ENCODE results near the gene PRR23E.

The PRR23E gene

GRCh38 chr3:127184870-127185216 lies 8.1 kb upstream of the PRR23E start:
- TF ChIP-seq GATA3 (IDR thresholded peaks at IDR 0.05; ENCODE audit: low read depth, low read length) (no peak), GATA2 (IDR thresholded peaks at IDR 0.05; ENCODE audit: low read depth, low read length) (no peak)

- TF ChIP-seq GATA2 (IDR thresholded peaks at IDR 0.05; ENCODE audit: low read depth, low read length) (no peak), GATA3 (IDR thresholded peaks at IDR 0.05; ENCODE audit: low read depth, low read length) (no peak)
Measured at GRCh38 chr3:127185268-127185667, 7.7 kb upstream of the PRR23E start.

- TF ChIP-seq GATA3 (IDR thresholded peaks at IDR 0.05; ENCODE audit: low read depth, low read length) = no peak
- TF ChIP-seq GATA2 (IDR thresholded peaks at IDR 0.05; ENCODE audit: low read depth, low read length) = no peak
Measured at GRCh38 chr3:127185962-127186674, 6.8 kb upstream of the PRR23E start.

GRCh38 chr3:127187316-127187715 lies 5.6 kb upstream of the PRR23E start:
- no peak for TF ChIP-seq GATA3 (IDR thresholded peaks at IDR 0.05; ENCODE audit: low read depth, low read length)
- TF ChIP-seq GATA2 (IDR thresholded peaks at IDR 0.05; ENCODE audit: low read depth, low read length) = no peak

DNA sequence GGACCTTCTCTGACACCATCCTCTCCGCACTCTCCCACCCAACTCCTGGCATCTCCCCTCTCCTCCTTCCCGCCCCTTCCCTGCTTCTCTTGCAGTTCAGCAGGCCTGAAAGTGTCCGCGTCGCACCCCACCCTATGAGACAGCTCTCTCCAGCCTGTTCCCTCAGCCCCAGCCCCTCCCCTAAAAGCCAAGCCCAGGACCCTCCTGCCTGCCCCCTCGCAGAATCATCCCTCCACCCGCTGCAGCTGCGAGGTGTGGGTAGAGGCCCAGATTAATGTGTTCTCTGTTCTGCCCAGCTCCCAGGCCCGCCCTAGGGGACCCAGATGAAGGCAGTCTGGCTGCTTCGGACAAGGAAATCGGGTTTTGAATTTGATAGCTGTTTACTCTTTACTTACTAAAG lies 410 bp downstream of the PRR23E start:
- TF ChIP-seq GATA3 (IDR thresholded peaks at IDR 0.05; ENCODE audit: low read depth, low read length) (no peak), GATA2 (IDR thresholded peaks at IDR 0.05; ENCODE audit: low read depth, low read length) (no peak)

DNA sequence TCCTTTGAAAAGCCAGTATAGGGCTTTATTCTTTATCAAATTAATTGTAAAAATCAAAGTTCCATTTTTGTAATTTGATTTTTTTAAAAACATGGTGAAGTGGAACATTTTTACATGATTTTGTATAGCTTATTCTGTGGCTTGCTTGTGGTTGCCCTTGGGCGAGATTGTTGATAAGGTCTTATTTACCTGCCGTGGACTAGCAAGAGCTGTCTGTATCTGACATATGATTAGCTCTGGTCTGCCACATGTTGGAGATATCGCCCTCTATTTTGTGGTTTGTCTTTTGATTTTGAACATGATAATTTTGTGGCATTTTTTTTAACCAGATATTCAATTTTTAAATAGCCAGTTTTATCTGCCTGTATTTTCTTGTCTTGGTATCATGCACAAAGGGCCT lies 844 bp downstream of the PRR23E start:
- TF ChIP-seq GATA2 (IDR thresholded peaks at IDR 0.05; ENCODE audit: low read depth, low read length) (peak; percentile 78), GATA3 (IDR thresholded peaks at IDR 0.05; ENCODE audit: low read depth, low read length) (peak; percentile 65; the same call in 1 of the 2 replicates)

DNA sequence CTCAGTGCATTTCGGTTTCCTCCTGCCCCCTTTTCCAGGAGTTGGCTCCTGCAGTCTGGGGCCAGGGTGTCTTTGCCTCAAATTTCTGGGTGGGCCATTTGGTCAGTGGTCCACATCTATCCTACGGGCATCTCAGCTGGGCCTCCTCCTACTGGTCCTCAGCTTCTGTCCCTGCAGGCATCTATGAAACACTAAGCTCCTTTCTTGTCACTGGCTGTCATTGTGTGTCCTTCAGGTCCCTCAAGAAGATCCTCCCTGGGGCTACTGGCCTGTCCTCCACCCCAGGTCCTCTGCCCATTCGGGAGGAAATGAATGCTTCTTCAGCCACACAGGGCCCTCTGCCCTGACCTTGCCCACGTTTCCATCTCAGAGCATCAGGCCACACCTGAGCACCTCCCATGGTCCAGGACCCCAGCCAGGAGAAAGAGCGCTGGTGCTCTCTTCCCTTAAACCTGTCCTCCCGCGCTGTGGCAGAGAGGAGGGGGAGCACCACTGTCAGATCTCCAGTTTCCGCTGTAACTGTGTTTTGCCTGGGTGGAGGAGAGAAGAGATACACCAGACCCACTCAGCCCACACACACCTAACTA lies 1.8 kb downstream of the PRR23E start:
- TF ChIP-seq GATA2 (IDR thresholded peaks at IDR 0.05; ENCODE audit: low read depth, low read length) (no peak), GATA3 (IDR thresholded peaks at IDR 0.05; ENCODE audit: low read depth, low read length) (no peak)

- TF ChIP-seq GATA3 (IDR thresholded peaks at IDR 0.05; ENCODE audit: low read depth, low read length) (no peak), GATA2 (IDR thresholded peaks at IDR 0.05; ENCODE audit: low read depth, low read length) (no peak)
Measured at GRCh38 chr3:127195417-127195816, 2.5 kb downstream of the PRR23E start.

DNA sequence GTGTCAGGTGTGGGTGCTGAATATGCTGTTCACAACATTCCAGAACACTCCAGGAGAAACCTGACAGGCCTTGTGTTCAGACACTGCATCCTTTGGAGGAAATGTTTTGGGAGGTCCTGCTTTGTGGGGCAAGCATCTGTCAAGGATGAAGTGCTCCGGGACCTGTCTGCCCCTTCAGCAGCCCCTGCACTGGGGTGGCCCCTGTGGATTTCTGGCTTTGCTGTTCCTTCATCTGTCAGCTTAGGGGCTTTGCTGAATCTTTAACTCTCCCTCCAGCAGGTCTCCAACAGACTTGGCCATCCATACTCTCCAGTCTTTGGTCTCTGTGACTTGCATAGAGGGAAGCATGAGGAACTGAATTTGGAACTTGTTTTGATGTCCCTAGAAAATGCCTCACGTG lies 3.1 kb downstream of the PRR23E start:
- no peak for TF ChIP-seq GATA2 (IDR thresholded peaks at IDR 0.05; ENCODE audit: low read depth, low read length)
- no peak for TF ChIP-seq GATA3 (IDR thresholded peaks at IDR 0.05; ENCODE audit: low read depth, low read length)

GRCh38 chr3:127196466-127197299 lies 3.8 kb downstream of the PRR23E start:
- TF ChIP-seq GATA2 (IDR thresholded peaks at IDR 0.05; ENCODE audit: low read depth, low read length) (no peak), GATA3 (IDR thresholded peaks at IDR 0.05; ENCODE audit: low read depth, low read length) (no peak)

GRCh38 chr3:127197300-127198189 lies 4.6 kb downstream of the PRR23E start:
- TF ChIP-seq GATA3 (IDR thresholded peaks at IDR 0.05; ENCODE audit: low read depth, low read length) = no peak
- TF ChIP-seq GATA2 (IDR thresholded peaks at IDR 0.05; ENCODE audit: low read depth, low read length) = no peak

DNA sequence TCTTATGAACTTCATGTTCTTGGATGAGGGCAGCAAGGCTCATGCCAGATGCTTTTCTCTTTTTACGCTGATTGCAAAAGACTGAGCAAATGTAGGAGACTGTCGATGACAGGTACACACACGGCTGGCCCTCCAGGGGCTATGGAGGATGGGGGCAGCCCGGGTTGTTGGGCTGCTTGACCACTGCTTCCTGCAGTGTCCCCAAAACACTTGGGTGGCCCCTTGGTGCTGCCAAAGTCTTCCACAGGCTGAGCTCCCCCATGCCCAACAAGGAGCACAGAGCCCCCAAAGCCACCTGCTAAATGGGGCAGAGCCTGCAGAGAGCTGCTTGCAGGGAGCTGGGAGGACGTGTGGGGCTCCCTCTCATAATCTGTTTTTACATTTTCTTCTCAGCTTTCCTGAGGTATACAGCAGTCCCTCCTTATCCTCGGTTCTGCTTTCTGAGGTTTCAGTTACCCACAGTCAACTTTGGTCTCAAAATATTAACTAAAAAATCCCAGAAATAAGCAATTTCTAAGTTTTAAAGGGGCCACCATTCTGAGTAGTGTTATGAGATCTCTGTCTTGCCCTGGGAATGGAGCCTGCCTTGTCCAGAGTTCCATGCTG lies 7.3 kb downstream of the PRR23E start:
- TF ChIP-seq GATA2 (IDR thresholded peaks at IDR 0.05; ENCODE audit: low read depth, low read length) (no peak), GATA3 (IDR thresholded peaks at IDR 0.05; ENCODE audit: low read depth, low read length) (no peak)

DNA sequence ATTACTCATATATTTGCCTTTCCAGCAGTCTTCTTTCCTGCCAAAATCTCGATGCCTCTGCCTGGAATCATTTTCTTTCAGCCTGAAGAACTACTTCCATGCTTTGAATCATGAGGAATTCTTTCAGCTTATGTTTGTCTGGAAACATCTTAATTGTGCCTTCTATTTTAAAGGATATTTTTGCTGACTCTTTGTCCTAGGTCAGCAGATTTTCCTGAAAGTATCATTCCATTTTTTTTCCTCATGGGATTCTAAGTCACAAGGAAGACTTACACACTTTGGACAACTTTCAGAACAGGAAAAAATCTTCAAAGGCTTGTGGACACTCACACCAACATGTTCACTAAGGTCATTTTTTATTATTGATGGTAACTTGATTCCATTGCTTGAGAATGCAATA lies 10.1 kb downstream of the PRR23E start:
- TF ChIP-seq GATA3 (IDR thresholded peaks at IDR 0.05; ENCODE audit: low read depth, low read length) = no peak
- TF ChIP-seq GATA2 (IDR thresholded peaks at IDR 0.05; ENCODE audit: low read depth, low read length) = no peak

All from SH-SY5Y (cell line).